Spleen (tissue), 7 donors: Measurements from ENCODE around the gene TRIM14.

Source experiments
- CTCF ChIP-seq, 11 experiments: fragments of 200-600 bp in 7 of 11; fragments of 450-650 bp in 4 of 11; sonication (generic) in 4 of 11; IDR thresholded peaks in 8 of 11; conservative IDR thresholded peaks in 3 of 11; 1 replicate in 7 of 11; 2 replicates in 4 of 11; pipeline versions ENCODE4 v1.4.0 to v1.8.0; 2016 to 2021; ENCODE audit warnings: antibody characterized with exemption in 11 of 11, inconsistent platforms in 4 of 11, mild to moderate bottlenecking in 1 of 11
- POLR2A ChIP-seq, 3 donors: fragments of 450-650 bp; IDR thresholded peaks; one replicate each; pipeline ENCODE4 v1.5.1; 2017; ENCODE audit warnings: antibody characterized with exemption in 3 of 3, mild to moderate bottlenecking in 1 of 3
- donor health status: DM: no; HTN: no; CAD: no; lungs with moderate emphysema.
- donor health status: DM: no; HTN: no; CAD: no.
- donor health status: DM: no; HTN: no; CAD: no.

DNA sequence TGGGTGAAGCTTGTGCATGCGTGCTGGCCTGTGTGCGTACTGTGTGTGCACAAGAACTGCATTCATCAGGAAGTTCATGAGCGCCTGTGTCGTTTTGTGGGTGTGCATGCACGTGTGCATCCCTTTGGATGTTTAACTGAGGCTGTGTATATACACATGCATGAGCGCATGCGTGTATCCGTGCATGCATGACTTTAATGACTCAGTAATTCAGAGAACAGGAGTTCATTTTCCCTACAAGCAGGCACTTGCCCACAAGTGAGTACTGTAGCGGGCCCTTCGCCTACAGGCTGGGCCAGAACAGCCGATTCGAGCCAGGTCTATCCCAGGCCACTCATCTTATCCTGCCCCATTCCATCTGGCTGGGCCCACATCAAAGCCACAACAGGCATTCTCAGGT lies 43.6 kb upstream of the TRIM14 start:
- TF ChIP-seq CTCF (IDR thresholded peaks at IDR 0.05 in 8 of 11, conservative IDR thresholded peaks at IDR 0.05 in 3 of 11) (no peak), POLR2A (IDR thresholded peaks at IDR 0.05) (no peak)
